ENCODE results near the gene PPP1R16B. TPM values are rescaled to one million over a fixed set of nuclear protein-coding genes. Genes with fewer than 3 reads are reported as not detected.

PPP1R16B gene
- total and polyA plus RNA-seq, 3 donors from 2014 or later, result 1.2 to 3.7 (median 1.3) TPM

DNA sequence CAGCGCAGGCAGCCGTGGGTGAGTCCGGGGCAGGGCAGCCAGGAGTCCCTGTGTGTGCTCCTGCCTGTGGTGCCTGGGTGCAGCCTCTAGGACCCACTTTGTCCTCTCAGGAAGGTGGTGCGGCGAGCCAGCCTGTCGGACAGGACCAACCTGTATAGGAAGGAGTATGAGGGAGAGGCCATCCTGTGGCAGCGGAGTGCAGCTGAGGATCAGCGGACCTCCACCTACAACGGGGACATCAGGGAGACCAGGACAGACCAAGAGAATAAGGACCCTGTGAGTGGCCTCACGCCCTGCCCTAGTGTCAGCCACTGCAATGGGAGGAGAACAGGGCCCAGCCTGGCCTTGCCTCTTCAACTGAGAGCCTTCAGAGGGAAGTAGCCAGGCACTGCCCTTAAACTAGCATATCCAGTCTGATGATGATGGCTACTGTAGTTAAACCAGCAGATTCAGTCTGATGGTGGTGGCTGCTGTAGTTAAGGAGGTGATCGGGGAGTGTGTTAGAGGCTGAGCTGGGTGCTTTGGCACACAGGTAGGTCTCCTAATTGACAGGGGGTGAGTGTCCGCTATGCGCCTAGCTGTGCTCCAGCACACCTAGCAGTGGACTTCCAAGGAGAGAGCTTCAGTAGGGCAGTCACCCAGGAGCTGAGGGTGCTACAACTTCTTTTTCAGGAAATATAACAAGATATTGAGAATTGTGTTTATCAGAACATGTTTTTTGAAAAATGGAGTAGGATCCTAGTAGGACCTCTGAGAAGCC is 102.6 kb downstream of the PPP1R16B start:
- TF ChIP-seq, protein P1, sequence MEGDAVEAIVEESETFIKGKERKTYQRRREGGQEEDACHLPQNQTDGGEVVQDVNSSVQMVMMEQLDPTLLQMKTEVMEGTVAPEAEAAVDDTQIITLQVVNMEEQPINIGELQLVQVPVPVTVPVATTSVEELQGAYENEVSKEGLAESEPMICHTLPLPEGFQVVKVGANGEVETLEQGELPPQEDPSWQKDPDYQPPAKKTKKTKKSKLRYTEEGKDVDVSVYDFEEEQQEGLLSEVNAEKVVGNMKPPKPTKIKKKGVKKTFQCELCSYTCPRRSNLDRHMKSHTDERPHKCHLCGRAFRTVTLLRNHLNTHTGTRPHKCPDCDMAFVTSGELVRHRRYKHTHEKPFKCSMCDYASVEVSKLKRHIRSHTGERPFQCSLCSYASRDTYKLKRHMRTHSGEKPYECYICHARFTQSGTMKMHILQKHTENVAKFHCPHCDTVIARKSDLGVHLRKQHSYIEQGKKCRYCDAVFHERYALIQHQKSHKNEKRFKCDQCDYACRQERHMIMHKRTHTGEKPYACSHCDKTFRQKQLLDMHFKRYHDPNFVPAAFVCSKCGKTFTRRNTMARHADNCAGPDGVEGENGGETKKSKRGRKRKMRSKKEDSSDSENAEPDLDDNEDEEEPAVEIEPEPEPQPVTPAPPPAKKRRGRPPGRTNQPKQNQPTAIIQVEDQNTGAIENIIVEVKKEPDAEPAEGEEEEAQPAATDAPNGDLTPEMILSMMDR (IDR thresholded peaks at IDR 0.05), result no peak
- intact Hi-C loops (cut with DNase I; ENCODE audit: low total_unique reads), result no loop called here
- 93 to 95% methylated on average over 10 to 13 of the region's 13 CpGs for WGBS, 2 donors
- no peak for DNase-seq
- no peaks in the 10 kb centered on the region for H3K36me3 ChIP-seq (ENCODE audit: low read depth, missing control alignments)
- no peaks in the 10 kb centered on the region for H3K4me1 ChIP-seq
- no peak overlapping the region for H3K27ac ChIP-seq
- H3K4me3 ChIP-seq, result no peak overlapping the region
- no peaks in the 10 kb centered on the region for H3K27me3 ChIP-seq
- no peaks in the 10 kb centered on the region for H3K9me3 ChIP-seq

DNA sequence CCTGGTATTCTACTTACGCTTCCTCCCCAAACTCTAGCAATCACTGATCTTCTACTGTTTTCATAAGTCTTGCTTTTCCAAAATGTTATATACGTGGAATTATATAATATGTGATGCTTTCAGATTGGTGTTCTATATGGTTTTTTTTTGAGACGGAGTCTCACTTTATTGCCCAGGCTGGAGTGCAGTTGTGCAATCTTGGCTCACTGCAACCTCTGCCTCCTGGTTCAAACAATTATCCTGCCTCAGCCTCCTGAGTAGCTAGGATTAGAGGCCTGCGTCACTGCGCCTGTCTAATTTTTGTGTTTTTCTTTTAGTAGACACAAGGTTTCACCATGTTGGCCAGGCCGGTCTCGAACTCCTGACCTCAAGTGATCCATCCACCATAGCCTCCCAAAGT is 109.9 kb downstream of the PPP1R16B start:
- DNase-seq, result no peak
- no peak for TF ChIP-seq POLR2A (IDR thresholded peaks at IDR 0.05)
- TF ChIP-seq, protein P1 (IDR thresholded peaks at IDR 0.05), result no peak
- Histone ChIP-seq H3K36me3 (ENCODE audit: low read depth, missing control alignments) (no peaks in the 10 kb centered on the region), H3K27me3 (no peaks in the 10 kb centered on the region), H3K4me1 (no peaks in the 10 kb centered on the region), H3K9me3 (no peaks in the 10 kb centered on the region), H3K27ac (no peak overlapping the region), H3K4me3 (no peak overlapping the region)
- intact Hi-C loops (cut with DNase I; ENCODE audit: low total_unique reads), result no loop called here
- 90 to 97% methylated on average over 7 of the region's 7 CpGs for WGBS, 2 donors

DNA sequence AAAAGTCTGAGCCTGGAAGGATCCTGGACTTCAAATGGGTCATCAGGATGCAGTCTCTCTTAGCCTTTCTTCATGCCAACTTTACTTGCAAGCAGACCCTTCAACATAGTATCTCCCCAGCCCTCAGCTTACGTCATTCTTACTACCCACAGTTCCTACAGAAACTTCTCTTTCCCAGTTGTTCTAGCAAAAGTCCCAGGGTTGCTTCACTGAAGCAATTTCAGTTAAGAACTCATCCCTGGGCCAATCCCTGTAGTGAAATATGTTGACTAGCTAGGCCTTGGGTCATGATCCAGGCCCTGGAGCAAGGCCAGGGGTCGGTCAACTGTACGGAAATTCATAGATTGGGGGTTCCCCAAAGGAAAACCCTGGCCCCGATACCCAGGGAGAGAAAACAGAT is 112.2 kb downstream of the PPP1R16B start:
- no peaks in the 10 kb centered on the region for H3K4me1 ChIP-seq
- no peak overlapping the region for H3K4me3 ChIP-seq
- 77 to 86% methylated on average over 4 of the region's 4 CpGs for WGBS, 2 donors
- intact Hi-C loops (cut with DNase I; ENCODE audit: low total_unique reads), result no loop called here
- H3K36me3 ChIP-seq (ENCODE audit: low read depth, missing control alignments), result no peaks in the 10 kb centered on the region
- no peak overlapping the region for H3K27ac ChIP-seq
- H3K9me3 ChIP-seq, result no peaks in the 10 kb centered on the region
- no peak for TF ChIP-seq POLR2A (IDR thresholded peaks at IDR 0.05)
- TF ChIP-seq, protein P1 (IDR thresholded peaks at IDR 0.05), result no peak
- no peak for DNase-seq
- H3K27me3 ChIP-seq, result no peaks in the 10 kb centered on the region

DNA sequence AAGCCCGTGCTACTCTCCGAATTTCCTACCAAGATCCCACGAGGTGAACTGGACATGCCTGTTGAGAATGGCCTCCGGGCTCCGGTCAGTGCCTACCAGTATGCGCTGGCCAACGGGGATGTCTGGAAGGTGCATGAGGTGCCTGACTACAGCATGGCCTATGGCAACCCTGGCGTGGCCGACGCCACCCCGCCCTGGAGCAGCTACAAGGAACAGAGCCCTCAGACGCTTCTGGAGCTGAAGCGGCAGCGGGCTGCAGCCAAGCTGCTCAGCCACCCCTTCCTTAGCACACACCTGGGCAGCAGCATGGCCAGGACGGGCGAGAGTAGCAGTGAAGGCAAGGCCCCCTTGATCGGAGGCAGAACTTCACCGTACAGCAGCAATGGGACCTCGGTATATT is 112.7 kb downstream of the PPP1R16B start:
- H3K9me3 ChIP-seq, result no peaks in the 10 kb centered on the region
- TF ChIP-seq, protein P1 (IDR thresholded peaks at IDR 0.05), result no peak
- no peak for TF ChIP-seq POLR2A (IDR thresholded peaks at IDR 0.05)
- no peak overlapping the region for H3K4me3 ChIP-seq
- 94 to 97% methylated on average over 12 to 19 of the region's 19 CpGs for WGBS, 2 donors
- H3K27ac ChIP-seq, result no peak overlapping the region
- intact Hi-C loops (cut with DNase I; ENCODE audit: low total_unique reads), result no loop called here
- H3K27me3 ChIP-seq, result no peaks in the 10 kb centered on the region
- H3K36me3 ChIP-seq (ENCODE audit: low read depth, missing control alignments), result no peaks in the 10 kb centered on the region
- no peaks in the 10 kb centered on the region for H3K4me1 ChIP-seq
- DNase-seq, result no peak

DNA sequence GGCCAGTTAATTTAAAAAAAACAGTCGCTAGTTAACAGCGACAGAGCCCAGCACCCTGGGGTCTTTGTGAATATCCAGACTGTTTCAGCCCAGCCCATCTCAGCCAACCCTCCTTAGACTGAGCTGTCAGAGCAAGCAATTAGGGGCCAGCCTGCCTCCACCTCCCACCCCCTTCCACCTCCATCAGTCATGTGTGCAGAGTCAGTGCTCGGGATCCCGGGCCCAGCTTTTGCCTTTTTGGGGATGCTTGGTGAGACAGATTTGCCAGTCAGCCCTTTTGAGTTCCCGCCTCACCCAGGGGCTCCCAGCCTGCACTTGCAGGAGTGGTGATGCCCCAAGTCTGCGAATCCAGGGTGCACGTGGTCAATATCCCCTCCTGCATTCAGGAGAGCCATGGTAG is 114.2 kb downstream of the PPP1R16B start:
- TF ChIP-seq POLR2A (IDR thresholded peaks at IDR 0.05), result no peak
- TF ChIP-seq, protein P1 (IDR thresholded peaks at IDR 0.05), result no peak
- WGBS, 2 donors, result 72 to 76% methylated on average over 4 to 7 of the region's 7 CpGs

More for the DNA sequence above, 114.2 kb downstream of the PPP1R16B start:
- Histone ChIP-seq H3K4me3 (no peak overlapping the region), H3K4me1 (no peaks in the 10 kb centered on the region), H3K27me3 (no peaks in the 10 kb centered on the region), H3K36me3 (ENCODE audit: low read depth, missing control alignments) (no peaks in the 10 kb centered on the region), H3K9me3 (no peaks in the 10 kb centered on the region), H3K27ac (no peak overlapping the region)
- no peak for DNase-seq
- intact Hi-C loops (cut with DNase I; ENCODE audit: low total_unique reads), result no loop called here
